GM19099 (cell line): ENCODE results near the gene KANSL1.

Experiments
- POLR2A ChIP-seq: IDR thresholded peaks from 3 replicates; pipeline ENCODE4 v1.6.1; 2011; ENCODE audit warnings: low read depth; ENCODE audit not compliant: insufficient read length; ENCODE audit errors: extremely low read depth

The KANSL1 gene

DNA sequence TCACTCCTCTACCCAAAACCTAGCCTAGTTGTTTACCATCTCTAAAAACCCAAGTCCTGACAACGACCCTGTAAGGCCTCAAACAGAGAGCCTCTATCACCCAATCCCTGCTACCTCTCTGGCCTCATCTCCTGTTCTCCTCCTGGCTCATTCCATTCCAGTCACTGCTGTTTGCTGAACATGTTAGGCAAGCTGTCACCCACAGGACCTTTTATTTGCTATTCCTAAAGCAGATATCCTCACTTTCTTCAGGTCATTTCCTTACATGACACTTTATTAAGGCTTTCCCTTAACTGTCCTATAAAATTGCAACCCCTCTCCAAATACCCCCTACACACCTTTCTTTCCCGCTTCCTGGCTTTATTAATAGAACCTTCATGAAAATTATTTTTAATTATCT is 85.1 kb downstream of the KANSL1 start:
- no peak for TF ChIP-seq POLR2A

- TF ChIP-seq POLR2A, result no peak
Observed at GRCh38 chr17:46106966-46107644, 86.1 kb downstream of the KANSL1 start.

GRCh38 chr17:46100590-46100989 is 92.6 kb downstream of the KANSL1 start:
- no peak for TF ChIP-seq POLR2A

DNA sequence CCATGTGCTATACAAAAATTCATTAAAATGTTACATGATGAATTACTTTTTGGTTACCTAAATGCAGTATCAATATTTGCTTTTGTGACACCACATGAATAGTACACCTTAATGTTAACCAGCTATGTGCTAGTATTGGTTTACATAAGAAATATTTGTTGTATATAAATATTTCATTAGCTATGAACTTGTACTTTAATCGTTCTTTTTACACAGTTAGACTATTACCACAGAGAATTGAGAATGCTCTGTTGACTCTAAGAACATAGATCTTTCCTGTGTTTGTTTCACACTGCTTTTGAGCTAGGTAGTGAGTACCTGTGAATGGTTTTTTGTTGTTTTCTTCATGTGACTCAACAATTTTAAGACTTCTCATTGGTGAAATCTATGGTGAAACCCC is 93.4 kb downstream of the KANSL1 start:
- TF ChIP-seq POLR2A, result no peak

DNA sequence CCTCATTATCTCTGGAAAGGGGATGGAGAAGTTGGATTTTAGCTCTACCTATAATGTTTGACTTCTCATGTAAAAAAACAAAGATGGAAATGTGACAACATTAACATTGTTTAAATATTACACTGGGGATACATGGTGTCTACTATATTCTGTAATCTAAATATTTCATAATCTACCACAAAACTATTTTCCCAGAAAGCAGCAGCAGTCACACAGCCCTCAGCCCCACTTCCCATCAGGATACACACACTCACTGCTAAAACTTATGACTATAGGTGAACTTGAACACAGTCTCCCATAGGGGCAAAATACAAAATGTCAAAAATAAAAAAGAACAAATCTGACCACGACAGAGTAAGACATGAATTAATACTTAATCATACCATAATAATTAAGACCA is 95.7 kb downstream of the KANSL1 start:
- TF ChIP-seq POLR2A, result no peak

- no peak for TF ChIP-seq POLR2A
Observed at GRCh38 chr17:46092991-46093390, 100.2 kb downstream of the KANSL1 start.

DNA sequence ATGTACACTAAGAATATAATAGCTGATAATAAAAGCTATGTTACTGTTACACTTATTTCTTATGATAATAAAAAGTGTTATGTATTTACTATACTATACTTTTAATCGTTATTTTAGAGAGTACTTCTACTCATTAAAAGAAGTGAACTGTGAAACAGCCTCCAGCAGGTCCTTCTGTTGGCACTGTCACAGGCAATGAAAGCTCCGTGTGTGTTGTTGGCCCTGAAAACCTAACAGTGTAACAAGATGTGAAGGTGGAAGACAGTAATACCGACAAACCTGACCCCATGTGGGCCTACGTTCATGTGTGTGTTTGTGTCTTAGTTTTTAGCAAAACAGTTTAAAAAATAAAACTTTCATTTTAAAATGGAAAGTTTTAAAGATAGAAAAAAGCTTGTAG is 102.4 kb downstream of the KANSL1 start:
- TF ChIP-seq POLR2A, result no peak

- no peak for TF ChIP-seq POLR2A
Observed at GRCh38 chr17:46089389-46089965, 103.8 kb downstream of the KANSL1 start.

DNA sequence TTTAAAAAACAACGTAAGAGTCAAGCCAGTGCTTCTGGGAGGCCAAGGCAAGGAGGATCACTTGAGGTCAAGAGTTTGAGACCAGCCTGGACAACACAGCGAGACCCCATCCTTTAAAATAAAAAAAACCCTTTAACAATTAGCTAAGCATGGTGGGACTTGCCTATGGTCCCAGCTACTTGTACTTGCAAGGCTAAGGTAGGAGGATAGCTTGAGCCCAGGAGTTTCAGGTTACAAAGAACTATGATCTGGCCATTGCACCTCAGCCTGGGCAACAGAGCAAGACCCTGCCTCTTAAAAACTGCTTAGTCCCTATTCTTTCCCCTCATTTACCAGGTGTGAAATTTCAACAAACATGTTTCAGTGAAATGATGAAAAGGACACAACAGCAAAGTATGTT is 104.6 kb downstream of the KANSL1 start:
- TF ChIP-seq POLR2A, result no peak

- no peak for TF ChIP-seq POLR2A
Observed at GRCh38 chr17:46086821-46087220, 106.4 kb downstream of the KANSL1 start.

DNA sequence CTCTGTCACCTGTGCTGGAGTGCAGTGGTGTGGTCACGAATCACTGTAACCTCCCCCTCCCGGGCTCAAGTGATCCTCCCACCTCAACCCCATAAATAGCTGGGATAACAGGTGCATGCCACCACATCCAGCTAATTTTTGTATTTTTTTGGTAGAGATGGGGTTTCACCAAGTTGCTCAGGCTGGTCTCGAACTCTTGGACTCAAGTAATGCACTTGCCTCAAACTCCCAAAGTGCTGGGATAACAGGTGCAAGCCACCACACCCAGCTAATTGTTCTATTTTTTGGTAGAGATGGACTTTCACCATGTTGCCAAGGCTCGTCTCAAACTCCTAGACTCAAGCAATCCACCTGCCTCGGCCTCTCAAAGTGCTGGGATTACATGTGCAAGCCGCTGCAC is 107.7 kb downstream of the KANSL1 start:
- TF ChIP-seq POLR2A, result no peak

- no peak for TF ChIP-seq POLR2A
Observed at GRCh38 chr17:46082257-46082656, 111.0 kb downstream of the KANSL1 start.

DNA sequence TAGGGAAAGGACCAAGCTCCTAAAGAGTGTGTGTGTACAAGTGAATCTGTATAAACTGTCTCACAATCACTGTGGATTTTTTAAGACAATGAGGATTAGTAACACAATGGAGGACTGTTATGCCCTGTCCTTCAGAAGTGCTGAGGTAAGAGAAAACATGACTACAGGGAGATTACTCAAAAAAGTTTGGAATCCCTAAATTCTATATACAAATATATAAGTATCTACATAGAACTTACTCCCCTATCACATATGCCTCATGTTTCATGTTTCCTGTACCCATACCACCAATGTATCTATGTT is 112.3 kb downstream of the KANSL1 start:
- TF ChIP-seq POLR2A, result no peak

GRCh38 chr17:46080118-46081017 is 112.9 kb downstream of the KANSL1 start:
- TF ChIP-seq POLR2A, result no peak

DNA sequence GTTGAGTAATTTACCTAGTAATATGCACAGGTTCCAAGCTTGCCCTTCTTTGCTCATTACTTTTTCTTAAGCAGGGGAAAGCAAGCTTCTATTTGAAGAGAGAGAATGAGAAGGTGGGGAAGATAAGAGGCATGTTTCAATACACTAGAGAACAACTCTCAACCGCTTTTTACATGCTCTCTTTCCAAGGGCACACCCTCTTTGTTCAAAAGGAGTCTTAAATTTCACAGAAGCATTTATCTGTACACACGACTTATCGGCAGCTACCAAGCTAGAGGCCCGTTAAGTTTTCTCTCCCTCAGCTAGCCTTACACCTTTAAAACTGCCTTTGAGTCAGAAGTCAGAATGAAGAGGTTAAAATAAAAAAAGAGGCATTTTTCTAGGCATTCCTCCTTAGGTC is 114.6 kb downstream of the KANSL1 start:
- no peak for TF ChIP-seq POLR2A

GRCh38 chr17:46074540-46074939 is 118.7 kb downstream of the KANSL1 start:
- no peak for TF ChIP-seq POLR2A
